ENCODE measurements around the gene PTGES2. TPM values are rescaled to one million over a fixed set of nuclear protein-coding genes. Genes with fewer than 3 reads are reported as not detected.

PTGES2 gene
- total RNA-seq, 1 experiment from 2014 or later, result 76.8 TPM

GRCh38 chr9:128144239-128145181, 17.0 kb upstream of the PTGES2 start:
- DNase-seq (ENCODE audit: low read depth, low spot score) (no peak), ATAC-seq (no peak)
- Histone ChIP-seq H3K27me3 (ENCODE audit: control insufficient read depth, insufficient read depth, low read length) (no peaks in the 10 kb centered on the region), H3K9me3 (ENCODE audit: control insufficient read depth, insufficient read depth, low read depth, low read length) (no peaks in the 10 kb centered on the region), H3K27ac (ENCODE audit: low read length) (no peak overlapping the region), H3K4me1 (ENCODE audit: control insufficient read depth, insufficient read depth, low read length) (peaks cover 5% of the 10 kb centered on the region), H3K4me3 (ENCODE audit: low read depth in 2 of 2, low read length in 2 of 2) (no peak overlapping the region), H3K36me3 (ENCODE audit: control insufficient read depth, insufficient read depth, low read length) (no peaks in the 10 kb centered on the region)
- intact Hi-C loops (cut with micrococcal nuclease; ENCODE audit: unreplicated experiment) (no loop called here), in situ Hi-C loops (cut with HindIII; ENCODE audit: low pct_unique_long_range_greater_than_20kb, low sequenced_read_pairs) (no loop called here)
- ChIA-PET CTCF (no interaction called here), POLR2A (no interaction called here)
- TF ChIP-seq TCF7L2 (IDR thresholded peaks at IDR 0.05; ENCODE audit: low read depth, low read length), result no peak
- TF ChIP-seq POLR2AphosphoS5 (IDR thresholded peaks at IDR 0.05; ENCODE audit: low read depth, low read length), result no peak
- TF ChIP-seq SIN3A (IDR thresholded peaks at IDR 0.05; ENCODE audit: borderline replicate concordance, insufficient read depth, low read depth, low read length), result no peak
- no peak for TF ChIP-seq CTCF (IDR thresholded peaks at IDR 0.05)
- no peak for TF ChIP-seq REST (IDR thresholded peaks at IDR 0.05; ENCODE audit: insufficient read depth in 1 of 2, low read depth in 2 of 2, low read length in 1 of 2)
- no TSS peak for BruUV-seq (replicated peaks)

- ATAC-seq, result no peak
- intact Hi-C loops (cut with micrococcal nuclease; ENCODE audit: unreplicated experiment) (no loop called here), in situ Hi-C loops (cut with HindIII; ENCODE audit: low pct_unique_long_range_greater_than_20kb, low sequenced_read_pairs) (no loop called here)
- Histone ChIP-seq H3K9me3 (ENCODE audit: control insufficient read depth, insufficient read depth, low read depth, low read length) (no peaks in the 10 kb centered on the region), H3K27ac (ENCODE audit: low read length) (no peak overlapping the region), H3K4me1 (ENCODE audit: control insufficient read depth, insufficient read depth, low read length) (peaks cover under 1% of the 10 kb centered on the region; the same call in 1 of the 2 replicates), H3K4me3 (ENCODE audit: low read depth in 2 of 2, low read length in 2 of 2) (no peak overlapping the region), H3K27me3 (ENCODE audit: control insufficient read depth, insufficient read depth, low read length) (no peaks in the 10 kb centered on the region), H3K36me3 (ENCODE audit: control insufficient read depth, insufficient read depth, low read length) (no peaks in the 10 kb centered on the region)
- no peak for DNase-seq (ENCODE audit: low read depth, low spot score)
- TF ChIP-seq TCF7L2 (IDR thresholded peaks at IDR 0.05; ENCODE audit: low read depth, low read length) (no peak), SIN3A (IDR thresholded peaks at IDR 0.05; ENCODE audit: borderline replicate concordance, insufficient read depth, low read depth, low read length) (no peak), REST (IDR thresholded peaks at IDR 0.05; ENCODE audit: insufficient read depth in 1 of 2, low read depth in 2 of 2, low read length in 1 of 2) (no peak), POLR2AphosphoS5 (IDR thresholded peaks at IDR 0.05; ENCODE audit: low read depth, low read length) (no peak), CTCF (IDR thresholded peaks at IDR 0.05) (no peak)
- ChIA-PET CTCF (no interaction called here), POLR2A (no interaction called here)
- BruUV-seq (replicated peaks), result no TSS peak
Observed at GRCh38 chr9:128143525-128144238, 16.2 kb upstream of the PTGES2 start.
